Measurements from ENCODE around the gene RANBP3.

DNA sequence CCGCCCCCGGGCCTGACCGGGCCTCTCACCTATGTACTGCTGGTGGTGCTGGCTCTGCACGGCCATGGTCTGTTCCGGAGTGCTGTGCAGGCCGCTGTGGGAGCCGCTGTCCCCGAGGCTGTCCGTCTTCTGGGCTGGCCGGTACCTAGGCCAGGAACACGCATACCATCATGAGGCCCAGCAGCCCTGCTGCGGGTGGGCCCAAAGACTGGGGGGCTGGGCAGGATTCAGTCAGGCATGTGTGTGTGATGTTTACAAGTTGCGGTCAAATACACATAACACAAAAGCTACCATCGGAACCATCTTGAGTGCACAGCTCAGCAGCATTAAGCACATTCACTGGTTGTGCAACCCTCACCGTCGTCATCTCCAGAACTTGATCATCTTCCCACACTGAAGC is 32.2 kb upstream of the RANBP3 start:
- no peak for TF ChIP-seq RXRA (IDR thresholded peaks at IDR 0.05; ENCODE audit: borderline replicate concordance, low read depth)
- TF ChIP-seq GABPA (IDR thresholded peaks at IDR 0.05; ENCODE audit: low read depth), result no peak
- TF ChIP-seq, protein P1, sequence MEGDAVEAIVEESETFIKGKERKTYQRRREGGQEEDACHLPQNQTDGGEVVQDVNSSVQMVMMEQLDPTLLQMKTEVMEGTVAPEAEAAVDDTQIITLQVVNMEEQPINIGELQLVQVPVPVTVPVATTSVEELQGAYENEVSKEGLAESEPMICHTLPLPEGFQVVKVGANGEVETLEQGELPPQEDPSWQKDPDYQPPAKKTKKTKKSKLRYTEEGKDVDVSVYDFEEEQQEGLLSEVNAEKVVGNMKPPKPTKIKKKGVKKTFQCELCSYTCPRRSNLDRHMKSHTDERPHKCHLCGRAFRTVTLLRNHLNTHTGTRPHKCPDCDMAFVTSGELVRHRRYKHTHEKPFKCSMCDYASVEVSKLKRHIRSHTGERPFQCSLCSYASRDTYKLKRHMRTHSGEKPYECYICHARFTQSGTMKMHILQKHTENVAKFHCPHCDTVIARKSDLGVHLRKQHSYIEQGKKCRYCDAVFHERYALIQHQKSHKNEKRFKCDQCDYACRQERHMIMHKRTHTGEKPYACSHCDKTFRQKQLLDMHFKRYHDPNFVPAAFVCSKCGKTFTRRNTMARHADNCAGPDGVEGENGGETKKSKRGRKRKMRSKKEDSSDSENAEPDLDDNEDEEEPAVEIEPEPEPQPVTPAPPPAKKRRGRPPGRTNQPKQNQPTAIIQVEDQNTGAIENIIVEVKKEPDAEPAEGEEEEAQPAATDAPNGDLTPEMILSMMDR (IDR thresholded peaks at IDR 0.05), result no peak
- no peak for TF ChIP-seq POLR2AphosphoS5 (IDR thresholded peaks at IDR 0.05; ENCODE audit: low read depth, low read length)
- TF ChIP-seq CHD2 (IDR thresholded peaks at IDR 0.05; ENCODE audit: low read length, partially characterized antibody), result no peak
- TF ChIP-seq RAD21 (IDR thresholded peaks at IDR 0.05; ENCODE audit: low read length), result no peak
- TF ChIP-seq EP300 (IDR thresholded peaks at IDR 0.05; ENCODE audit: borderline replicate concordance in 1 of 2, low read depth in 1 of 2, low read length in 1 of 2), result no peak
